HCT116 (cell line): ENCODE measurements around the gene FAM221B. TPM values are rescaled to one million over a fixed set of nuclear protein-coding genes. Genes with fewer than 3 reads are reported as not detected.

ENCODE experiments used
- ATAC-seq: fragments of 200-7000 bp; cut with Tn5 transposase; 2 replicates; pipeline ENCODE4 v1.9.1; 2020; ENCODE audit warnings: mild to moderate bottlenecking, moderate library complexity
- BruUV-seq: library from RNA; stranded (reverse); fragments of 400-500 nt; replicated peaks from 2 replicates; lab custom pipeline; 2021; lab: Mats Ljungman, UMichigan
- CTCF ChIA-PET: fragments of 300-600 bp; sonication (Branson Sonifier 250); formaldehyde crosslinking; loops from one replicate; lab custom pipeline; 2021; ENCODE audit warnings: antibody characterized with exemption; lab: Charles Lee
- POLR2A ChIA-PET: fragments of 300-600, 350-600 bp; sonication (Branson Sonifier 250); formaldehyde crosslinking; loops from one replicate; lab custom pipeline; 2021; ENCODE audit warnings: antibody characterized with exemption; lab: Charles Lee
- RAD21 ChIA-PET, 2 experiments: fragments of 300-600 bp; sonication (Branson Sonifier 250); formaldehyde crosslinking; loops; one replicate each; lab custom pipeline; 2023; ENCODE audit warnings: low total read pairs in 2 of 2; ENCODE audit not compliant: uncharacterized antibody in 2 of 2, unreplicated experiment in 2 of 2, low non-redundant PET in 1 of 2; lab: Charles Lee
- DNase-seq: peaks from one replicate; pipeline ENCODE4 v3.0.0-alpha.2; 2010; ENCODE audit warnings: low read depth, low spot score
- H2AFZ ChIP-seq: fragments of 200-600 bp; shearing (Covaris generic), sonication (generic); 2 replicates; pipeline ENCODE4 v1.6.1; 2017; ENCODE audit warnings: low read depth, mixed run types, mixed read lengths, antibody characterized with exemption, low read length; ENCODE audit not compliant: poor library complexity, severe bottlenecking
- H3K27ac ChIP-seq: 2 replicates; pipeline ENCODE4 v1.5.1; 2012; ENCODE audit warnings: low read depth, low read length
- H3K27me3 ChIP-seq: fragments of 200-600 bp; sonication (generic); 2 replicates; pipeline ENCODE4 v1.6.1; 2016; ENCODE audit warnings: mixed run types, low read length, mixed read lengths; ENCODE audit not compliant: insufficient read depth
- H3K36me3 ChIP-seq, 2 experiments: fragments of 200-500 bp in 1 of 2; fragments of 200-600 bp in 1 of 2; sonication (Bioruptor generic) in 1 of 2; sonication (generic) in 1 of 2; 2 replicates each; pipeline versions ENCODE4 v1.5.1 to v1.6.1; 2014 to 2016; ENCODE audit warnings: low read length in 2 of 2, inconsistent platforms in 1 of 2, mixed read lengths in 1 of 2, mixed run types in 1 of 2; ENCODE audit not compliant: insufficient read depth in 2 of 2, control insufficient read depth in 1 of 2
- H3K4me1 ChIP-seq, 2 experiments: fragments of 200-600 bp in 1 of 2; sonication (generic) in 1 of 2; 2 replicates each; pipeline versions ENCODE4 v1.5.1 to v1.6.1; 2012 to 2017; ENCODE audit warnings: low read length in 2 of 2, inconsistent platforms in 1 of 2, mild to moderate bottlenecking in 1 of 2, mixed read lengths in 1 of 2, mixed run types in 1 of 2, moderate library complexity in 1 of 2; ENCODE audit not compliant: insufficient read depth in 2 of 2, control insufficient read depth in 1 of 2
- H3K4me2 ChIP-seq: fragments of 200-600 bp; sonication (generic); 2 replicates; pipeline ENCODE4 v1.6.1; 2017; ENCODE audit warnings: mixed run types, low read length, mixed read lengths
- H3K4me3 ChIP-seq, 2 experiments: fragments of 200-600 bp in 1 of 2; sonication (generic) in 1 of 2; replicated peaks in 1 of 2; 2 replicates each; pipeline ENCODE4 v1.5.1; 2011 to 2016; ENCODE audit warnings: low read length in 2 of 2, control low read depth in 1 of 2, low read depth in 1 of 2, mild to moderate bottlenecking in 1 of 2, mixed read lengths in 1 of 2, mixed run types in 1 of 2
- H3K79me2 ChIP-seq: fragments of 200-600 bp; sonication (generic); 2 replicates; pipeline ENCODE4 v1.6.1; 2017; ENCODE audit warnings: mild to moderate bottlenecking, mixed run types, low read length, moderate library complexity, mixed read lengths; ENCODE audit not compliant: insufficient read depth
- H3K9ac ChIP-seq: fragments of 200-600 bp; sonication (generic); 2 replicates; pipeline ENCODE4 v1.6.1; 2016; ENCODE audit warnings: low read length, mixed read lengths
- H3K9me2 ChIP-seq: fragments of 200-600 bp; sonication (generic), shearing (Covaris generic); 2 replicates; pipeline ENCODE4 v1.6.1; 2017; ENCODE audit warnings: mixed run types, mild to moderate bottlenecking, moderate library complexity; ENCODE audit not compliant: insufficient read depth
- H3K9me3 ChIP-seq, 2 experiments: fragments of 200-500 bp in 1 of 2; fragments of 200-600 bp in 1 of 2; sonication (Bioruptor generic) in 1 of 2; sonication (generic) in 1 of 2; 2 replicates each; pipeline ENCODE4 v1.6.1; 2014 to 2017; ENCODE audit warnings: low read length in 2 of 2, mixed read lengths in 2 of 2, inconsistent platforms in 1 of 2, low read depth in 1 of 2, mild to moderate bottlenecking in 1 of 2, mixed run types in 1 of 2, moderate library complexity in 1 of 2; ENCODE audit not compliant: control insufficient read depth in 1 of 2, insufficient read depth in 1 of 2
- H4K20me1 ChIP-seq: fragments of 200-600 bp; sonication (generic), shearing (Covaris generic); 2 replicates; pipeline ENCODE4 v1.6.1; 2017; ENCODE audit warnings: mixed run types, mild to moderate bottlenecking, moderate library complexity; ENCODE audit not compliant: insufficient read depth
- ATF3 ChIP-seq: IDR thresholded peaks from 2 replicates; pipeline ENCODE4 v1.6.1; 2012
- CTCF ChIP-seq, 3 experiments: fragments of 200-600 bp in 1 of 3; sonication (generic) in 1 of 3; IDR thresholded peaks in 2 of 3; conservative IDR thresholded peaks in 1 of 3; 2 replicates each; pipeline ENCODE4 v1.5.1; 2012 to 2017; ENCODE audit warnings: low read depth in 2 of 3, low read length in 2 of 3, antibody characterized with exemption in 1 of 3, borderline replicate concordance in 1 of 3, control low read depth in 1 of 3, mild to moderate bottlenecking in 1 of 3, mixed read lengths in 1 of 3, mixed run types in 1 of 3, moderate library complexity in 1 of 3; ENCODE audit not compliant: insufficient read depth in 1 of 3
- EGR1 ChIP-seq: IDR thresholded peaks from 2 replicates; pipeline ENCODE4 v1.6.1; 2012; ENCODE audit warnings: low read depth
- ELF1 ChIP-seq: IDR thresholded peaks from 2 replicates; pipeline ENCODE4 v1.6.1; 2012; ENCODE audit warnings: low read depth, borderline replicate concordance
- EZH2 ChIP-seq: fragments of 200-600 bp; sonication (generic); IDR thresholded peaks from 2 replicates; pipeline ENCODE4 v1.6.1; 2017; ENCODE audit warnings: antibody characterized with exemption, mixed run types
- EZH2phosphoT487 ChIP-seq: fragments of 200-600 bp; IDR thresholded peaks from 2 replicates; pipeline ENCODE4 v1.6.1; 2018; ENCODE audit warnings: antibody characterized with exemption, borderline replicate concordance
- FOSL1 ChIP-seq: IDR thresholded peaks from 2 replicates; pipeline ENCODE4 v1.6.1; 2012; ENCODE audit warnings: low read depth
- JUND ChIP-seq: IDR thresholded peaks from 2 replicates; pipeline ENCODE4 v1.6.1; 2012
- MAX ChIP-seq: IDR thresholded peaks from 2 replicates; pipeline ENCODE4 v1.6.1; 2012
- RAD21 ChIP-seq: IDR thresholded peaks from 2 replicates; pipeline ENCODE4 v1.6.1; 2012; ENCODE audit warnings: low read depth, mild to moderate bottlenecking
- SIN3A ChIP-seq: IDR thresholded peaks from 2 replicates; pipeline ENCODE4 v1.6.1; 2012; ENCODE audit warnings: low read depth
- SRF ChIP-seq: IDR thresholded peaks from 2 replicates; pipeline ENCODE4 v1.6.1; 2012; ENCODE audit warnings: low read depth
- ZNF274 ChIP-seq: fragments of 200-500 bp; sonication (Bioruptor generic); IDR thresholded peaks from 2 replicates; pipeline ENCODE4 v1.6.1; 2014; ENCODE audit warnings: mild to moderate bottlenecking, low read depth, low read length, inconsistent platforms
- intact Hi-C: fragments of 100-400 bp; cut with micrococcal nuclease; formaldehyde crosslinking; loops from 2 replicates; pipeline ENCODE4 v1.10.0; 2022
- total RNA-seq: library from RNA; stranded (reverse); gene quantifications from one replicate; pipeline ENCODE4 v1.2.1, GENCODE V29; 2021; ENCODE audit not compliant: unreplicated experiment

The FAM221B gene
- total RNA-seq, 1 experiment from 2014 or later, result not detected

GRCh38 chr9:35793461-35793860 lies 35.1 kb downstream of the FAM221B start:
- Histone ChIP-seq H4K20me1 (no peaks in the 10 kb centered on the region), H3K9ac (no peak overlapping the region), H3K4me2 (no peak overlapping the region), H3K27me3 (no peaks in the 10 kb centered on the region), H3K4me1 (peaks cover 0 to 20% of the 10 kb centered on the region in 2 experiments; a peak in 2 of 4 replicates), H3K27ac (no peak overlapping the region), H3K79me2 (no peaks in the 10 kb centered on the region), H3K9me3 (no peaks in the 10 kb centered on the region), H3K9me2 (no peaks in the 10 kb centered on the region), H2AFZ (no peak overlapping the region), H3K36me3 (0 out of 4 replicates have a peak, but pooled peaks cover 0 to 4% of the 10 kb centered on the region in 2 experiments), H3K4me3 (no peak overlapping the region)
- no peak for TF ChIP-seq EGR1
- TF ChIP-seq SIN3A, result no peak
- no peak for TF ChIP-seq SRF
- no peak for TF ChIP-seq JUND
- TF ChIP-seq RAD21, result no peak
- TF ChIP-seq ATF3, result no peak
- TF ChIP-seq ELF1, result no peak
- TF ChIP-seq EZH2, result no peak
- TF ChIP-seq FOSL1, result no peak
- TF ChIP-seq MAX, result no peak
- TF ChIP-seq EZH2phosphoT487, result no peak
- no peak for TF ChIP-seq CTCF (IDR thresholded peaks at IDR 0.05 in 2 of 3, conservative IDR thresholded peaks at IDR 0.05 in 1 of 3; ENCODE audit: borderline replicate concordance in 1 of 3, insufficient read depth in 1 of 3, low read depth in 2 of 3, low read length in 2 of 3)
- no peak for TF ChIP-seq ZNF274
- ATAC-seq (no peak), DNase-seq (no peak)
- ChIA-PET CTCF (interaction anchor here (1.0 kb wide), 1 partner anchor 89 kb away, joined by 4 read pairs; no protein-coding TSS in a partner anchor), POLR2A (no interaction called here), RAD21 (no interaction called here)
- intact Hi-C loops, result no loop called here
- BruUV-seq, result no TSS peak
